ENCODE data around the gene PGS1.

The PGS1 gene

GRCh38 chr17:78411241-78411857, 32.9 kb downstream of the PGS1 start:
- DNase-seq = no peak

- DNase-seq = no peak
Measured at GRCh38 chr17:78412403-78412802, 34.0 kb downstream of the PGS1 start.

GRCh38 chr17:78414178-78415162, 36.0 kb downstream of the PGS1 start:
- no peak for DNase-seq

- no peak for DNase-seq
Measured at GRCh38 chr17:78415821-78416711, 37.6 kb downstream of the PGS1 start.

GRCh38 chr17:78416791-78417530, 38.5 kb downstream of the PGS1 start:
- DNase-seq = no peak

GRCh38 chr17:78417531-78417909, 39.1 kb downstream of the PGS1 start:
- no peak for DNase-seq

GRCh38 chr17:78418326-78419026, 40.0 kb downstream of the PGS1 start:
- no peak for DNase-seq

- DNase-seq = no peak
Measured at GRCh38 chr17:78419970-78420815, 41.7 kb downstream of the PGS1 start.

GRCh38 chr17:78421084-78421533, 42.7 kb downstream of the PGS1 start:
- no peak for DNase-seq

GRCh38 chr17:78421534-78422266, 43.3 kb downstream of the PGS1 start:
- DNase-seq = no peak

GRCh38 chr17:78422267-78422605, 43.8 kb downstream of the PGS1 start:
- no peak for DNase-seq

- no peak for DNase-seq
Measured at GRCh38 chr17:78422872-78423588, 44.6 kb downstream of the PGS1 start.

- DNase-seq = no peak
Measured at GRCh38 chr17:78423961-78424675, 45.7 kb downstream of the PGS1 start.

- DNase-seq = no peak
Measured at GRCh38 chr17:78425429-78425828, 47.0 kb downstream of the PGS1 start.

GRCh38 chr17:78426293-78426879, 47.9 kb downstream of the PGS1 start:
- DNase-seq = no peak

- no peak for DNase-seq
Measured at GRCh38 chr17:78427140-78427539, 48.7 kb downstream of the PGS1 start.

- DNase-seq = no peak
Measured at GRCh38 chr17:78428025-78428575, 49.7 kb downstream of the PGS1 start.

All from NCI-H446 treated with DMSO at 0.1 percent for 48 hours (cell line).